GM12878 (cell line): ENCODE results near the gene SLC25A29.

Experiments
- ASH2L ChIP-seq: fragments of 300-600, 200-600 bp; sonication (generic); IDR thresholded peaks from 2 replicates; pipeline ENCODE4 v1.6.1; 2017; ENCODE audit warnings: low read depth, mild to moderate bottlenecking, borderline replicate concordance
- BRCA1 ChIP-seq: IDR thresholded peaks from 2 replicates; pipeline ENCODE4 v1.6.1; 2011; ENCODE audit warnings: low read depth, low read length, improper control_type of control experiment
- NFYA ChIP-seq: IDR thresholded peaks from 2 replicates; pipeline ENCODE4 v1.6.1; 2011; ENCODE audit warnings: low read depth, mild to moderate bottlenecking, low read length, improper control_type of control experiment, borderline replicate concordance
- POLR2A ChIP-seq: IDR thresholded peaks from 2 replicates; pipeline ENCODE4 v1.6.1; 2011; ENCODE audit warnings: low read depth, mild to moderate bottlenecking, low read length
- RAD21 ChIP-seq: IDR thresholded peaks from 2 replicates; pipeline ENCODE4 v1.6.1; 2011; ENCODE audit warnings: mild to moderate bottlenecking, low read depth, low read length, moderate library complexity; ENCODE audit not compliant: insufficient read depth
- TF ChIP-seq, protein P1 (sequence below), 3 experiments: IDR thresholded peaks in 2 of 3; conservative IDR thresholded peaks in 1 of 3; 2 replicates each; pipeline ENCODE4 v1.5.1; 2011; ENCODE audit warnings: low read depth in 3 of 3, low read length in 3 of 3, mild to moderate bottlenecking in 3 of 3, control low read depth in 2 of 3, moderate library complexity in 2 of 3, inconsistent platforms in 1 of 3, mixed read lengths in 1 of 3; ENCODE audit not compliant: control insufficient read depth in 2 of 3, insufficient read depth in 1 of 3; ENCODE audit errors: extremely low read depth in 1 of 3

- no peak for TF ChIP-seq POLR2A
- no peak for TF ChIP-seq NFYA
- no peak for TF ChIP-seq RAD21
- no peak for TF ChIP-seq ASH2L
- TF ChIP-seq, protein P1, sequence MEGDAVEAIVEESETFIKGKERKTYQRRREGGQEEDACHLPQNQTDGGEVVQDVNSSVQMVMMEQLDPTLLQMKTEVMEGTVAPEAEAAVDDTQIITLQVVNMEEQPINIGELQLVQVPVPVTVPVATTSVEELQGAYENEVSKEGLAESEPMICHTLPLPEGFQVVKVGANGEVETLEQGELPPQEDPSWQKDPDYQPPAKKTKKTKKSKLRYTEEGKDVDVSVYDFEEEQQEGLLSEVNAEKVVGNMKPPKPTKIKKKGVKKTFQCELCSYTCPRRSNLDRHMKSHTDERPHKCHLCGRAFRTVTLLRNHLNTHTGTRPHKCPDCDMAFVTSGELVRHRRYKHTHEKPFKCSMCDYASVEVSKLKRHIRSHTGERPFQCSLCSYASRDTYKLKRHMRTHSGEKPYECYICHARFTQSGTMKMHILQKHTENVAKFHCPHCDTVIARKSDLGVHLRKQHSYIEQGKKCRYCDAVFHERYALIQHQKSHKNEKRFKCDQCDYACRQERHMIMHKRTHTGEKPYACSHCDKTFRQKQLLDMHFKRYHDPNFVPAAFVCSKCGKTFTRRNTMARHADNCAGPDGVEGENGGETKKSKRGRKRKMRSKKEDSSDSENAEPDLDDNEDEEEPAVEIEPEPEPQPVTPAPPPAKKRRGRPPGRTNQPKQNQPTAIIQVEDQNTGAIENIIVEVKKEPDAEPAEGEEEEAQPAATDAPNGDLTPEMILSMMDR (IDR thresholded peaks at IDR 0.05 in 2 of 3, conservative IDR thresholded peaks at IDR 0.05 in 1 of 3; ENCODE audit: control insufficient read depth in 2 of 3, extremely low read depth in 1 of 3, insufficient read depth in 1 of 3, low read depth in 3 of 3, low read length in 3 of 3), result no peak
- TF ChIP-seq BRCA1, result no peak
Measured at GRCh38 chr14:100296106-100296651, 10.1 kb downstream of the SLC25A29 start.
